Breast epithelium (tissue), 3 donors: Measurements from ENCODE around the gene PKD2L1.

Experiments
- POLR2A ChIP-seq: fragments of 450-650 bp; IDR thresholded peaks from one replicate; pipeline ENCODE4 v1.6.1; 2016; ENCODE audit warnings: antibody characterized with exemption, mild to moderate bottlenecking, moderate library complexity
- TF ChIP-seq, protein P1 (sequence below), 3 donors: fragments of 450-650 bp; IDR thresholded peaks; one replicate each; pipeline ENCODE4 v1.5.1; 2016 to 2017; ENCODE audit warnings: antibody characterized with exemption in 3 of 3, mild to moderate bottlenecking in 3 of 3, moderate library complexity in 3 of 3

- TF ChIP-seq, protein P1, sequence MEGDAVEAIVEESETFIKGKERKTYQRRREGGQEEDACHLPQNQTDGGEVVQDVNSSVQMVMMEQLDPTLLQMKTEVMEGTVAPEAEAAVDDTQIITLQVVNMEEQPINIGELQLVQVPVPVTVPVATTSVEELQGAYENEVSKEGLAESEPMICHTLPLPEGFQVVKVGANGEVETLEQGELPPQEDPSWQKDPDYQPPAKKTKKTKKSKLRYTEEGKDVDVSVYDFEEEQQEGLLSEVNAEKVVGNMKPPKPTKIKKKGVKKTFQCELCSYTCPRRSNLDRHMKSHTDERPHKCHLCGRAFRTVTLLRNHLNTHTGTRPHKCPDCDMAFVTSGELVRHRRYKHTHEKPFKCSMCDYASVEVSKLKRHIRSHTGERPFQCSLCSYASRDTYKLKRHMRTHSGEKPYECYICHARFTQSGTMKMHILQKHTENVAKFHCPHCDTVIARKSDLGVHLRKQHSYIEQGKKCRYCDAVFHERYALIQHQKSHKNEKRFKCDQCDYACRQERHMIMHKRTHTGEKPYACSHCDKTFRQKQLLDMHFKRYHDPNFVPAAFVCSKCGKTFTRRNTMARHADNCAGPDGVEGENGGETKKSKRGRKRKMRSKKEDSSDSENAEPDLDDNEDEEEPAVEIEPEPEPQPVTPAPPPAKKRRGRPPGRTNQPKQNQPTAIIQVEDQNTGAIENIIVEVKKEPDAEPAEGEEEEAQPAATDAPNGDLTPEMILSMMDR (IDR thresholded peaks at IDR 0.05): no peak
- peak; percentile 77 for TF ChIP-seq POLR2A
Observed at GRCh38 chr10:100286051-100287033, 43.7 kb downstream of the PKD2L1 start, which contains the start of gene BLOC1S2.
